ENCODE data around the gene OTX1.
A peak's percentile ranks its signal among the peaks of the same experiment; 100 is the strongest.

The OTX1 gene

GRCh38 chr2:63047321-63048279, 3.0 kb upstream of the OTX1 start:
- DNase-seq, result peak in 2 of 4 experiments; percentile 33 to 51

GRCh38 chr2:63048367-63049171, 2.1 kb upstream of the OTX1 start:
- DNase-seq, result peak in 2 of 4 experiments; percentile 23 to 34

- peak in 2 of 4 experiments; percentile 9 to 10 for DNase-seq
Measured at GRCh38 chr2:63049211-63049969, 1.2 kb upstream of the OTX1 start.

GRCh38 chr2:63049970-63050333, 678 bp upstream of the OTX1 start:
- peak in 2 of 4 experiments; percentile 17 to 43 for DNase-seq

GRCh38 chr2:63051042-63051794, 588 bp downstream of the OTX1 start:
- DNase-seq, result peak in 1 of 4 experiments; percentile 6

- peak in 1 of 4 experiments; percentile 17 for DNase-seq
Measured at GRCh38 chr2:63051795-63052333, 1.2 kb downstream of the OTX1 start.

GRCh38 chr2:63052411-63053080, 1.9 kb downstream of the OTX1 start:
- peak in 2 of 4 experiments; percentile 18 to 24 for DNase-seq

DNA sequence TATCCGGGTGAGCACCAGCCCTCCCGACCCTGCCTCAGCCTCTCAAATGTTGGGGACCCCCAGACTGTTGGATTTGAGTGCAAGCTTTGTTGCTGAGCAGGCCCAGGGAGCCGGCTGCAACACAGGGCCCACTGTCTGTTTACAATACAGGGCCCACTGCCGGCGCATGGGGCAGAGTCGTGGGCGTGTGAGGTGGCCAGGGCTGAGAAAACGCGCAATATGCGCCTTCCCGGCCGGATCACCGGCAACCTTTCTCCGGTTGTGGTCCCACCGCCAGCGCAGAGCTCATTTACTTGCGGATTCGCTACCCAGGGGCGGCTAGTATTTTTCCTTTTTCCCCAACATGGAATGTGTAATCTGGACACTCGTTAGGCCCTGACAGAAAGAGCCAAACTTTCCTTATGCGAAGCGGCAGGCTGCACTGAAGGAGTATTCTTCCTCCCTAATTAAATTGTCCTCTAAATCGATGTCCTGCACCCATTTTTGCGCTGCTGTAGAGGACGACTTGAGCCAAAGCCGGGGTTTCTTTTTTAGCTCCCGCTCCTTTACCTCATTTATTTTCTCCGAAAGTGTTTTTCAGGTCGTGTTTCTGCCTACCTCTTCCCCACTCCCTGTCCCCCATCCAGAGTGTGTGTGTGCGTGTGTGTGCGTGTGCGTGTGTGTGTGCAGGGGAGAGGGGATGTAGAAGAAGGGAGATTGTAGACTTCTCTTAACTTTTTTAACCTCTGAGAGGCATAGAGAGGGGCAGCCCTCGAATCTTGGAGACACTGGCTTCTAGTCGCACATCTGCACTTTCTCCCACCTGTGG, 2.7 kb downstream of the OTX1 start:
- DNase-seq, result peak in 2 of 4 experiments; percentile 10 to 13

GRCh38 chr2:63053889-63054602, 3.4 kb downstream of the OTX1 start:
- DNase-seq, result peak in 3 of 4 experiments; percentile 45 to 56 (median 56)

DNA sequence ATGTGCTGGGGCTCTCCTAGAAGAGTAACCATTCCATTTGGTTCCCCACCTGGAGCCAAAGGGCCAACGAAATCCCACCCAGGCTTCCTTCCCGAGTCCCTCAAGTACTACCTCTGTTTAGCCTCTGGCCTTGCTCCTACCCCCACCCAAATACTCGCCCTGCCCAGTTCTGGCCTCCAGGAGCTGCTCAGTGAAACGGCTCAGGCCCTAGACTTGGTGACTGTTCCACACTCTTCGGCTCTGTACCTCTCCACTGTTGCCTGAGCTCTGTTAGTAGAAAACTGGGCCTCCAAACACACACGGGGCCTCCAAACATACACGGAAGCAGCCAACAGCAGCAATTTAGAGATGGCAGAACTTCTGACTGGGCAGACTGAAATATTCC, 4.2 kb downstream of the OTX1 start:
- peak in 1 of 4 experiments; percentile 6 for DNase-seq

GRCh38 chr2:63055226-63056106, 4.8 kb downstream of the OTX1 start:
- DNase-seq, result peak in 2 of 4 experiments; percentile 42 to 53

- DNase-seq, result peak; percentile 48 to 74 (median 60)
Measured at GRCh38 chr2:63056107-63057050, 5.7 kb downstream of the OTX1 start.

DNA sequence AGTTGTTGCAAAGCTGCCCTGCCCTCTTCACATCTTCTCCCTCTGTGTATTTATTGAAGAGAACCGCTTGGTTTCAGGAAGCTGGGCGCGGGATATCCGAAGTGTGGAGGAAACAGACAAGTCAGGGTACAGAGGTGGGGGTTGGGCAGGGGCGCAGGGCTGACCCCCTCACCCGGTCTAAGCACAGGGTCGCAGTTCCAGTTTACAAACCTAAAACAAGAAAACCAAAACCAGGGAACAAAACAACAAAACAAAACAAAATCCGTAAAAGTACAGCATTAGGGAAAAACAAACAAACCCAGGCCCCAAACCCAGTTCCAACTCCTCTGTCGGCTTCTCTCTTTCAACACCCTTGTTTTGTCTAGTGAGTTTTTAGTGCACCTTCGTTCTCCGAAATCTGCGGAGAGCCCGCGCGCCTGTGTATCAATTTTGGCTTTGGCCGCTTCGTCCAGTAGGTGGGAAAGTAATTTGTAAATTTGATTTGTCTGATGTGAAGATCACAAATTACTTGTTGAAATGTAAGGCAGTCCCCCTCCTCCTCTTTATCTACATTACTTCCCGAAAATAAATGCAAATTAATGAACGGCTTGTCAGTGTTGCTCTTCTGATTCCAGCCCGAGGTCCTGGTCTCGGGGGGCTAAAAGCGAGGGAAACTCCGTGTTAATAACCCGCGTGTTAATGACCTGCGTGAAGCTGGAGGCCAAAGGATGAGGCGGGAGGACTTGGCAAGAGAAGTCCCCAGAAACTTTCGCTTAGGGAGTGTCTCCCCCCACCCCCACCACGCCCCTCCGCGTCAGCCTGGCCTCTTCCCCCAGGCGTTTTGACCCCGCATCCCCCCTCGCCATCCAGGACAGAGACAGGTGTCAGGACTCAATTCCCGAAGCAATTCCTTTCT, 6.9 kb downstream of the OTX1 start:
- peak in 2 of 4 experiments; percentile 18 to 19 for DNase-seq

DNA sequence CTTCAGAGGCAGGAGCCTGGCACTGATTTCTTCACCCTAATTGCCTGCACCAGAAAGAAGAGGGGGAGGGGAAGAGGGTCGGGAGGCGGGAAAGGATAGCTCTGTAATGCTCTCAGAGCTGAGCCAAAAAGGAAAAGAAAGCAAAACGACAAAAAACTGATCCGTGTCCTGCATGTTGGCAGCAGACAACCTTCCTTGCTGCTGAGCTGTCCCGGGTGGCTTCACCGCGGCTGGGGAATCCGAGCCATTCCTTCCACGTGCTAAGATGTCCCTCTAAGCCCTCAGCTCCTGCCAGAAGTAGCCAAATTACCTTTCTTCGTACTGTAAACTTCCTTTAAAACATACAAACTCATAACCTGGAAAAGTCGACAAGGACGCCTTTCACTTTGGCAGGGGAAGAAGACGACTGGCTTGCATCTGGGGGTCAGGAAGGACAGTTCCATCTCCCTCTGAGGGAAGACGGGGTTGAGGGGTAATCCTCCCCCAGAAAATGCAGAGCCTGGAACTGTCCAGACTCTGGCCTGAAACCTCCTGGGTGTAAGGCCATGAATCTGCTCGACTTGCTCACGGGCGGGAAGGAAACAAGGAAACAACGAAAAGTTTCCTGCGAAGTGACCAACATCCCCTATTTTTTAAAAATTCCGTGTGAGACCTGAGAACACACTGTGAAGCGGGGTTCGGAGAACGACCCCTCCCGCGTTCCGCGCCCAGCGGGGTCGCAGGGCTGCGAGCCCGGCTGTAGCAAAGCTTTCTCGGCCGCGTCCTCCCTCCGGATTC, 7.7 kb downstream of the OTX1 start:
- peak in 2 of 4 experiments; percentile 32 to 44 for DNase-seq
